Stimulated activated CD8-positive, alpha-beta memory T cell treated with anti-CD3 and anti-CD28 coated beads, Interleukin-15, amount 100 ng/mL, for 4 hours (primary cell): ENCODE data around the gene SMTNL2.
"Not testable (repeated sequence)": the region's sequence is repeated elsewhere in the genome, so short reads cannot be mapped to it uniquely, and the experiment has no call there.

Source experiments
- DNase-seq, 2 donors: peaks; one replicate each; pipeline ENCODE4 v3.0.0-alpha.2; 2020; ENCODE audit warnings: low read depth in 2 of 2

Gene SMTNL2

GRCh38 chr17:4560421-4560820 is 23.9 kb upstream of the SMTNL2 start, which contains the start of gene GGT6:
Gene GGT6 (minus strand): TSS chr17:4560577. CDS start chr17:4560521, 56 bp downstream.
- DNase-seq, result no peak

GRCh38 chr17:4560837-4561256 is 23.5 kb upstream of the SMTNL2 start:
- DNase-seq, result no peak

DNA sequence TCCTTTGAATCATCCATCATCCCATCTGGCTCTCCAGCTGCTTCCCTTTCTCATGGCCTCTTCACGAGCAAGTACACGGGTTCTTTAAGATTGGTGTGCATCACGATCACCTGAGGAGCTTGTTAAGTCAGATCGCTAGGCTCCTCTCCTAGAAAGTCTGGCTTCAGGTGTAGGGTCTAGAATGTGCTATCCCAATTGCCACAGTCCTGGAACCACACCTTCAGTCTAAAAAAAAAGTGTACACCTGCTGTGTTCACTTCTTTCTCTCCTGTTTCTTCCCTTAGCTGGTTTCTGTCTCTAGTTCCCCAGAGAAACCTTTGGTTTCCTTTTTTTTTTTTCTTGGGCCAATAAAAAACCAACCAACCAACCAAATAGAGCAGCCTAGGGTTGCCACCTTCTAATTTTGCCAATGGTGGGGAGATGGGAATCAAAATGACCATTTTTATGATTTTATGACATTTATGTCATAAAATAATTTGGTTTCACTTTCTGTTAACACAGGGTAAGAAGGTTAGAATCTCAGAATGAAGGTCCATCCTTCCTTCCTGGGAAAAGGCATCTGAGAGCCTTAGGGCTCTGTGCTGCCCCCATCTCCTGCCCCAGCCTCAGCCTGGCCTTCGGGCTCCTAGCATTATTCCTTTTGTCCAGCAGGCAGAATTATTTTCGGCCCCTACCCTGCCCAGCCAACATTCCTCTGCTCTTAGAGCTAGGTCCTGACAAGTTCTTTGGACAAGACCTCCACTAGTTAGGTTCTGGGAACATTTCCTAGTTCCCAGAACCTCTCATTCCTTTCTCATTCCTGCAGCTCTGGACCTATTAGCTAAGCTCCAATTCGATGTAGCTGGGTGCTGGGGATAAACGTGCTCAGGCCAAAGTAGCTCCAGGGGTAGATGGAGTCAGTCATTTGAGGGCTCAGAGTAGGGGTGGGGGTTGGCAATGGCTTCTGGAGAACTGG is 22.0 kb upstream of the SMTNL2 start:
- no peak for DNase-seq

- DNase-seq, result peak in 1 of 2 donors; percentile 24
Measured at GRCh38 chr17:4565209-4566141, 18.9 kb upstream of the SMTNL2 start.

- DNase-seq, result peak in 1 of 2 donors; percentile 17
Measured at GRCh38 chr17:4566785-4567184, 17.5 kb upstream of the SMTNL2 start.

DNA sequence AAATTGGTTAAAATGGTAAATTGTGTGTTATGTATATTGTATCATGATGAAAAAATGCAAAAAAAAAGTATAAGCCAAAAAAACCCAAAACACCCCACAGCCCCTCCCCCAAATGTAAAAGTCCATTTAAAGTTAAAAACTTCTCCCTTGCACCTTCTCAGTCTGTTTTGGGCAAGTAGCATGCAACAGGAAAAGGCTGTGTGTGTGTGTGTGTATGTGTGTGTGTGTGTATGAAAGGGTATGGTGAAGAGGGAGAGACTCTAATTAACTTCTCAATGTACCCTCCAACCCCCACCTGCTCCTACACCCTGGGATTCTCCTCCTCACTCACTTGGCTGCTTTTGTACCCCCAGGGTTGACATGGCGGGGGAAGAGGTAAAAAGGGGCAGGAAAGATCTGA is 14.7 kb upstream of the SMTNL2 start:
- DNase-seq, result no peak

DNA sequence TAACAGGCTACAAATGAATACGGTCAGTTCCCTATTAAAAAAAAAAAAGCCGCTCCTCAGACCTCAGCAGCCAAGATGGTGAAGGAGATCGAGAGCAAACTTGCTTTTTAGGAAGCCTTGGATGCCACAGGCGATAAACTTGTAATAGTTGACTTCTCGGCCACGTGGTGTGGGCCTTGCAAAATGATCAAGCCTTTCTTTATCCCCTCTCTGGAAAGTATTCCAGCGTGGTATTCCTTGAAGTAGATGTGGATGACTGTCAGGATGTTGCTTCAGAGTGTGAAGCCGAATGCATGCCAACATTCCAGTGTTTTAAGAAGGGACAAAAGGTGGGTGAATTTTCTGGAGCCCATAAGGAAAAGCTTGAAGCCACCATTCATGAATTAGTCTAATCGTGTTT is 12.2 kb upstream of the SMTNL2 start:
- no peak for DNase-seq

GRCh38 chr17:4573115-4573514 is 11.2 kb upstream of the SMTNL2 start:
- DNase-seq, result no peak

DNA sequence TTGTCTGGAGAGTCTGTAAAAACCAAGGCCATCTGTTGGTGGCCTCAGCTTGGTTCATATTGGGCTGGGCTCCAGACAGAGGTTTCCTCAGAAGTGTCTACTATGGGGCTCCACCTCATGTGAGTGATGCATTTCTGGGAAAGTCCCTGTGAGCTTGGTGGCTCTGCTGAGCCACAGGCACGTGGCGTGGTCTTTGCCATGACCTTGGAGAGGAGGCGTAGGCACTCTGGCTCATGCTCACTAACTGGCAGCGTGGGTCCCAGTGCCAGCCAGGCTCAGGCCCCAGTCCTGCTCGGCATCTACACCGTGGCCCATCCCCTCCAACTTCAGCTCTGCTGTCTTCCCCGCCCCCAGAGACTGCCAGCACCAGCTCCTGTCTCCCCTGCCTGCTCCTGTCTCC is 10.7 kb upstream of the SMTNL2 start:
- DNase-seq, result peak; percentile 15 to 54

GRCh38 chr17:4574448-4575045 is 9.8 kb upstream of the SMTNL2 start:
- no peak for DNase-seq

GRCh38 chr17:4576161-4576558 is 8.2 kb upstream of the SMTNL2 start:
- no peak for DNase-seq

- DNase-seq, result no peak
Measured at GRCh38 chr17:4576729-4577322, 7.5 kb upstream of the SMTNL2 start.

- no peak for DNase-seq
Measured at GRCh38 chr17:4577386-4577993, 6.8 kb upstream of the SMTNL2 start.

DNA sequence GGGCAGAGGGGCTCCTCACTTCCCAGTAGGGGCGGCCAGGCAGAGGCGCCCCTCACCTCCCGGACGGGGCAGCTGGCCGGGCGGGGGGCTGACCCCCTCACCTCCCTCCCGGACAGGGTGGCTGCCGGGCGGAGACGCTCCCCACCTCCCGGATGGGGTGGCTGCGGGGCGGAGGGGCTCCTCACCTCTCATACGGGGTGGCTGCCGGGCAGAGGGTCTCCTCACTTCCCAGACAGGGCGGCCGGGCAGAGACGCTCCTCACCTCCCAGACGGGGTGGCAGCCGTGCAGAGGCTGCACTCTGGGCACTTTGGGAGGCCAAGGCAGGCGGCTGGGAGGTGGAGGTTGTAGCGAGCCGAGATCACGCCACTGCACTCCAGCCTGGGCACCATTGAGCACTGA is 6.0 kb upstream of the SMTNL2 start:
- DNase-seq, result not testable (repeated sequence)

- DNase-seq, result no peak
Measured at GRCh38 chr17:4579678-4580077, 4.7 kb upstream of the SMTNL2 start.

DNA sequence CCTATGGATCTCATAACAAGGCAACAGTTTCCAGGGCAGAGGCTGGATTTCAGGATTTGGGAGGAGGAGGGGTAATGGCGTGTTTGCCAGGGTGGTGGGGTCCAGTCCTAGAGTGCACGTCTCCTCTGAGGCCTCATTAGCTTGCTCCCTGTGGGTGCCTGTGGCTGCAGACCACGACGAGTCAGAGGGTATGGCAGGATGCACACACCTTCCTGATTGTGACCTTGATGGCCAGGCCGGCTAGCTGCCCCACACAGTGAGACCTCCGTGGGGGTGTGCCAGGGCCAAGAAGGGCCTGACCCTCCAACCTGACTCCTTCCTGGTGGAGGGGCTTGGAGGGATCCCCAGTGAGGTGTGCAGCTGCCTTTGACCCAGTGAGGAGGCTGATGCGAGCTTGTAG is 4.0 kb upstream of the SMTNL2 start:
- DNase-seq, result no peak

GRCh38 chr17:4582101-4582501 is 2.2 kb upstream of the SMTNL2 start:
- no peak for DNase-seq

- no peak for DNase-seq
Measured at GRCh38 chr17:4582691-4583090, 1.6 kb upstream of the SMTNL2 start.

DNA sequence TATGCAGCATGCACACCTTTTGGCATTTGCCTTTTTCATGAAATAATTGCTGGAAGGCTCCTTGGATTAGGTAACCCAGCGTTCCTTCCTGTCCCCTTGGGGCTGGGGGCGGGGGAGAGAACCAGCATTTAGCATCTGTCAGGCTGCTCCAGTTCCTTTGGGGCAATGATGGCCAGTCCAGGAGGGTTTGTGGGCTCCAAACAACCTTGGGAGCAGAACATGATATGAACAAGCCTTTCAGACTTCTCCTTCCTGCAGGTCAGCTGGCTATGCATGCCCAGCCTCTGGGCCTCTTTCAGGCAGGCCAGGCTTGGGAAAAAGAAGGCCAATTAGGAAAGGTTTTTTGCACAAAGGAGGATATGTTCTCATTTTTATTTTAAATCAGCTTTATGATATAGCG is 1.1 kb upstream of the SMTNL2 start:
- no peak for DNase-seq

- DNase-seq, result no peak
Measured at GRCh38 chr17:4583782-4584100, 588 bp upstream of the SMTNL2 start.

- DNase-seq, result no peak
Measured at GRCh38 chr17:4584917-4585637, 748 bp downstream of the SMTNL2 start.
